Vagina (tissue), 2 donors: ENCODE data around the gene STOX2.

Experiments
- POLR2A ChIP-seq, 2 donors: fragments of 450-650 bp; IDR thresholded peaks; one replicate each; pipeline ENCODE4 v1.6.1; 2017; ENCODE audit warnings: antibody characterized with exemption in 2 of 2, mild to moderate bottlenecking in 2 of 2, moderate library complexity in 2 of 2
- TF ChIP-seq, protein P1 (sequence below), 3 experiments: fragments of 450-650 bp in 2 of 3; fragments of 200-600 bp in 1 of 3; sonication (generic) in 1 of 3; IDR thresholded peaks; one replicate each; pipeline ENCODE4 v1.5.1; 2017 to 2019; ENCODE audit warnings: antibody characterized with exemption in 3 of 3, mild to moderate bottlenecking in 2 of 3, moderate library complexity in 2 of 3

GRCh38 chr4:183903021-183903760, 1.9 kb upstream of the STOX2 start:
- TF ChIP-seq, protein P1, sequence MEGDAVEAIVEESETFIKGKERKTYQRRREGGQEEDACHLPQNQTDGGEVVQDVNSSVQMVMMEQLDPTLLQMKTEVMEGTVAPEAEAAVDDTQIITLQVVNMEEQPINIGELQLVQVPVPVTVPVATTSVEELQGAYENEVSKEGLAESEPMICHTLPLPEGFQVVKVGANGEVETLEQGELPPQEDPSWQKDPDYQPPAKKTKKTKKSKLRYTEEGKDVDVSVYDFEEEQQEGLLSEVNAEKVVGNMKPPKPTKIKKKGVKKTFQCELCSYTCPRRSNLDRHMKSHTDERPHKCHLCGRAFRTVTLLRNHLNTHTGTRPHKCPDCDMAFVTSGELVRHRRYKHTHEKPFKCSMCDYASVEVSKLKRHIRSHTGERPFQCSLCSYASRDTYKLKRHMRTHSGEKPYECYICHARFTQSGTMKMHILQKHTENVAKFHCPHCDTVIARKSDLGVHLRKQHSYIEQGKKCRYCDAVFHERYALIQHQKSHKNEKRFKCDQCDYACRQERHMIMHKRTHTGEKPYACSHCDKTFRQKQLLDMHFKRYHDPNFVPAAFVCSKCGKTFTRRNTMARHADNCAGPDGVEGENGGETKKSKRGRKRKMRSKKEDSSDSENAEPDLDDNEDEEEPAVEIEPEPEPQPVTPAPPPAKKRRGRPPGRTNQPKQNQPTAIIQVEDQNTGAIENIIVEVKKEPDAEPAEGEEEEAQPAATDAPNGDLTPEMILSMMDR (IDR thresholded peaks at IDR 0.05), result no peak
- no peak for TF ChIP-seq POLR2A (IDR thresholded peaks at IDR 0.05)
